ENCODE results near the gene PRPF6.
"Not testable (repeated sequence)": the region's sequence is repeated elsewhere in the genome, so short reads cannot be mapped to it uniquely, and the experiment has no call there.

Gene PRPF6

DNA sequence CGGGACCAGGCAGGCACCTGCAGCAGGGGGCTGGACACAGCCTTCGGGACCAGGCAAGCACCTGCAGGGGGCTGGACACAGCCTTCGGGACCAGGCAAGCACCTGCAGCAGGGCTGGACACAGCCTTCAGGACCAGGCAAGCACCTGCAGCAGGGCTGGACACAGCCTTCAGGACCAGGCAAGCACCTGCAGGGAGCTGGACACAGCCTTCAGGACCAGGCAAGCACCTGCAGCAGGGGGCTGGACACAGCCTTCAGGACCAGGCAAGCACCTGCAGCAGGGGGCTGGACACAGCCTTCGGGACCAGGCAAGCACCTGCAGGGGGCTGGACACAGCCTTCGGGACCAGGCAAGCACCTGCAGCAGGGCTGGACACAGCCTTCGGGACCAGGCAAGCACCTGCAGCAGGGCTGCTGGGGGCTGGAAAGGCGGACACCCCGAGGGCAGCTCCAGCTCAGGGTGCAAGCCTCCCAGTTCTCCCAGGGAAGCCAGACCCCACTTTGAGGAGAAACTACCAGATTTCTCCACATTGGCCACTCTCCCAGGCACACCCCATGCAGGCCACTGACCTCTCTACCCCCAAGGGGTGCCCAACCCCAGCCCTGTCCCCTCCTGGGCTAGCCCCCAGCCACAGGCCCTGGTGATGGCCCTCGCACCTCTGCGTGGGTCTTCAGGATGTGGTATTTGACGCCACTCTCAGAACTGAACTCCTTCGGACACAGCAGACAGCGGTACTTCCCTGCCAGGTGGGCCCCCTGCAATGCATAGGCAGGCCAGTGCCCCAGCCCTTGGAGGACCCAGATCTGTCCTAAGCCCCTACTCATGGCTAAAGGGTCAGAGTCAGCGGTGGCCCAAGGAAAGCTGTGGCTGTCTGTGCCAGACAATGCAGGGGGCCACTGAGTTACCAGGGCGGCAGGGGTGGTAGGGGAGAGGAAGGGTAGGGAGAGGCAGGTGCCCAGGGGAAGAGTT is 20.0 kb upstream of the PRPF6 start:
- DNase-seq (ENCODE audit: low read depth), result not testable (repeated sequence)

DNA sequence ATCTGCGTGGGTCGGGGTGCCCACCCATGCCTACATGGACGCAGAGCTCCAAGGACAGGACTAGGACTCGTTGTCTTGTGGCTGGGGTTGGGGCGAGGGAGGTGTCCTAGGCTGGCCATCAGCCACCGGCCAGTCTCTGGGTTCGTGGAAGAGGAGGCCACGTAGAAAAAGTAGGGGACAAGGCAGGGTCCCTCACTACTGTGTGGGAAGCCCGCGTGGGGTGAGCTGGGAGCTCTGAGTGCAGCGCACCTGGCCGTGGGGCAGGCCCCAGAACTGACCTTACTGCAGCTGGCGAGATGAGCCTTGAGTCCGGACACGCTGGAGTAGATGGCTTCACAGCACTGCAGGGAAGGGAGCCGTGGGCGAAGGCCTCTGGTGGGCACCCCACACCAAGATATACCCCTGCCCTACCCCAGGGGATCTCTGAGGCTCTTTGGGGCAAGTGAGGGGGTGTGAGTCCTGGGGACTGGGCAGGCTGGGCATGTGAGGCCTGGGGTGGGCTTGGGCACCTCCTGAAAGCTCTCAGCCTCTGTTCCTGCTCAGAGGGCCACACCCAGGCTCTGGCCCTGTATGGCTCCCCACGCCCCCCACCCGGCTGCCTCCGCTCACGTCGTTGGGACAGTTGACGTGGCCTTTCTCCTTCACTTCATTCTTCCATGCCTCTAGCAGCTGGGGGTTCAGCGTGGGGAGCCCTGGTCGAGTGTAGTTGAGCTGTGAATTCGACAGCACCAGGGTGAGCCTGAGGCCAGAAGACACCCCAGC is 19.1 kb upstream of the PRPF6 start:
- no peak for DNase-seq (ENCODE audit: low read depth)

DNA sequence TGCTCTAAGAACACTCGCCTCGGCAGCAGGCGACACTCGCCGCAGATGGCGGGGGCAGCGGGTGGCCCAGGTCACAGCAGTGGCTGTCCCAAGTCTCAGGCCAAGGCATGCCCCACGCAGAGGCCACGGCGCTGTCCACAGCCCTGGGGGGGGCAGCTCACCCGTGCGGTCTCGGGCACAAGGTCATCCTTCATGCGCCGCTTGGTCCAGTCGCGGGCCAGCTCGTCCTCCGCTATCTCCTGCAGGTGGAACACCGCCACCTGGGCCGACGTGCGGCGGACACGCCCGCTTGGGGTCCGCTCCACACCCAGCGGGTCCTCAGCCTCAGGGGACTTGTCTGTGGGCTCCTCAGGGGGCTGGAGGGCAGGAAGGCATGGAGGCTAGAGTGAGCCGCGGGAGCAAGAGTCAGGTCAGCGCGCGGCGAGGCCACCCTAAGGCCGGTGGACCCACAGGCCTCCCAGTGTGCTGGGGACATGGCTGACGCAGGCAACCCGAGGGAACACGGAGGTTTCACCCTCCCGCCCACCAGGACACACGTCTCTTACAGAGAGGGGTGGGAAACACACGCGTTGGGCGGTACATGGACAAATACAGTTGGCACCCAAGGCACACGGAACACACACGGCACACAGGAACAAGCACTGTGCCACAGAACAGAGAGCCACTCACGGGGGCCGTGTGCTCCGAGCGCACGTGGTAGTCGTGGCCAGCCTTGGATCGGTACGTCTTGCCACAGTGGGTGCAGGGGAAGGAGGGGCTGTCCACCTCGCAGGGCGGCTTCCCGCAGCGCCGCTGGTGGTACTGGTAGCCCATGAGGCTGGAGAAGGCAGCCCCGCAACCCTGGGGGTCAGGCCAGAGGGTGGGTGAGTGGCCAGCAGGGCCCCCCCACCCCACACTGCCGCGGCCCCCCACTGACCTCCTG is 18.2 kb upstream of the PRPF6 start:
- DNase-seq (ENCODE audit: low read depth), result no peak

DNA sequence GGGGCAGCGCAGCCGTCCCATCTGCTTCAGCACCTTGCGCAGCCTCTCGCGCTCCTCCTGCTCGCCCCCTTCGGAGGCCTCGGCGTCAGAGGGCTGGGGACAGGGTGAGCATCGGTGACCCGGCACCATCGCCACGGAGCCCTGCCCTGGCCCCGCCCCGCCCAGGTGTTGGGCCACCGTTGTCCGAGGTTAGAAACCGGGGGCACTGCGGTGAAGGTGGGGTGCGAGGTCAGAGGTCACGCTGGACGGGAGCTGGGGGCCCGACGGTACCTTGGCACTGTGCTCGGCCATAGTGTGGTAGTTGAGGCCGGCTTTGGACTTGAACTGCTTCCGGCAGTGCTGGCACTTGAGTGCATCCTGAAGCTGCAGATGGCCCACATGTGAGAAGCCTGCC is 17.6 kb upstream of the PRPF6 start:
- no peak for DNase-seq (ENCODE audit: low read depth)

DNA sequence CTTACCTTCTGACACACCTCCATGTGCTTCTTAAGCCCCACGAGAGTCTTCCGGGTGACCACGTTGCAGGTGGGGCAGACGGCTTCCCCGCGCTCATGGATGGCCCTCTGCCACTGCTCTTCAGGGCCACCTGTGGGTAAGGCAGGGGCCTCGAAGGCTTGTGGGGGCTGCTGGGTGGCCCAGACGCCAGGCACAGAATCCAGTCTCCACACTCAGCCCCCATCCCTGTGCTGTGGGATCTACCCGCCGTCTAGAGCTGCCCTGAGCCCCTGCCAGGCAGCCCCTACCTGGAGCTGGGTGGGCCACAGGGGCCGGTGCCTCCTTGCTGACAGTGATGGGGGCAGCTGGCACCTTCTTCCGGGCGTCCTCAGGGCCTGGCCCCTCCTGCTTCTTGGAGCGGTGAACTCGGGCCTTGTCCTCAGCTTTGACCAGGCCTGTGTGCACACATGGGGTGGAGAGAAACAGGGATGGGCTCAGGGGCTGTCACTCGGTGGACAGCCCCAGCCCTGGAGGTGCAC is 17.1 kb upstream of the PRPF6 start:
- DNase-seq (ENCODE audit: low read depth), result no peak

DNA sequence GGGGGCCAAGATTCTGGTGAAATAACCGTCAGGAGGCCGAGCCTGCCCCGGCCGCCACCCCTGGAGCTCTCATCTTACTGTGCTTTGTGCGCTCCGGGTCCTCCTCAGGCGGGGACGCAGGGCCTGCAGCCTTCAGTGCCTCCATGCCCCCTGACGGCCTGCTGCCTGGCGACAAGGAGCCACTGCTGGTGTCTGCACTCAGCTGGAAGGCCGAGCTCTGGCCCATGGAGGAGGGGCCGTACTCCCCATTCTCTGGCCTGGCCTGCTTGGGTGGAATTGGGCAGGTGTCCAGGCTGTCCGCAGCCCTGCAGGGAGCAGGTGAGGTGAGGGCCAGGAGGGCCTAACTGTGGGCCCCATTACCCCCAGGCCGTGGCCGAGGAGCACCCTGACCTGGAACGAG is 16.5 kb upstream of the PRPF6 start:
- no peak for DNase-seq (ENCODE audit: low read depth)

DNA sequence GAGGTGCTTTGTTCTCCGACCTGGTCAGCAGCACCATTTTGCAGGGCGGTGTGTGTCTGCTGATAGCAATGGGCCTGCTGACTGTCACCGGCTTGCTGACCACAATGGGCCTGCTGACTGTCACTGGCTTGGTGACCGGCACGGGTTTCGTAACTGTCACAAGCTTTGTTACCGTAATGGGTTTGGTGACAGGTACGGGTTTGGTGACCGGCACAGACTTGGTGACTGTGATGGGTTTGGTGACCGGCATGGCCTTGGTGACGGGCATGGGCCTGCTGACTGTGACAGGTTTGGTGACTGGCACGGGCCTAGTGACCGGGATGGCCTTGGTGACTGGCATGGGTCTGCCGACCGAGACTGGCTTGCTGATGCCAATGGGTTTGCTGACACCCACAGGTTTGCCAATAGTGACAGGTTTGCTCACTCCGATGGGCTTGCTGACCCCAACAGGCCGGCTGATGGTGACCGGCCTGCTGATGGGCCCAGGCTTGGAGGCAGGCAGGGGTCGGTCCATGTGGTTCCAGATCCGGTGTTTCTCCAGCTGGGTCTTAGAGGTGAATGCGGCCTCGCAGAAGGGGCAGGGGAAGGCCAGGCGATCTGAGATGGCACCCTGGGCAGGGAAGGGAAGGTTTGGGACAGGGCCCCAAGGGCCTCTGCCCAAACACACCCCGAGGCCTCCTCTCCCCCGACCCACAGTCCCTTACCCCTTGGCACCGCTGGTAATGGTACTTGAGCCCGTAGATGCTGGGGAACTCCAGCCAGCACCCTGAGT is 14.6 kb upstream of the PRPF6 start:
- no peak for DNase-seq (ENCODE audit: low read depth)

DNA sequence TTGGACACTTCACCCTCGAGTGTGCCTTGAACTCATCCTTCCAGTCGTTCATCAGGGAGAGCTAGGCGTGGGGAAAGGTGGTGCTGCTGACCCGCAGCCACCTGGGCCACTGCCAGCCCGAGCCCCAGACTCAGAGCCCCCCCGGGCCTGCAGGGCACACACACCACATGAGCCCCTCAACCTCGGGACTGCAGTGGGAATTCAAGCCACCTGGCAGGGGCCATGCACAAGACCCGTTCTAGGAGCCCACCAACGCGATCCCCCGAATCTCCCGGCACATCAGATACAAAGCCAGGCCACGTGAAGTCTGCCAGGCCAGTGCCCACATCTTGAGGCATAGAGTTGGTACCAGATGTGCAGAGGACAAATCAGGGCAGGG is 14.0 kb upstream of the PRPF6 start:
- DNase-seq (ENCODE audit: low read depth), result no peak

DNA sequence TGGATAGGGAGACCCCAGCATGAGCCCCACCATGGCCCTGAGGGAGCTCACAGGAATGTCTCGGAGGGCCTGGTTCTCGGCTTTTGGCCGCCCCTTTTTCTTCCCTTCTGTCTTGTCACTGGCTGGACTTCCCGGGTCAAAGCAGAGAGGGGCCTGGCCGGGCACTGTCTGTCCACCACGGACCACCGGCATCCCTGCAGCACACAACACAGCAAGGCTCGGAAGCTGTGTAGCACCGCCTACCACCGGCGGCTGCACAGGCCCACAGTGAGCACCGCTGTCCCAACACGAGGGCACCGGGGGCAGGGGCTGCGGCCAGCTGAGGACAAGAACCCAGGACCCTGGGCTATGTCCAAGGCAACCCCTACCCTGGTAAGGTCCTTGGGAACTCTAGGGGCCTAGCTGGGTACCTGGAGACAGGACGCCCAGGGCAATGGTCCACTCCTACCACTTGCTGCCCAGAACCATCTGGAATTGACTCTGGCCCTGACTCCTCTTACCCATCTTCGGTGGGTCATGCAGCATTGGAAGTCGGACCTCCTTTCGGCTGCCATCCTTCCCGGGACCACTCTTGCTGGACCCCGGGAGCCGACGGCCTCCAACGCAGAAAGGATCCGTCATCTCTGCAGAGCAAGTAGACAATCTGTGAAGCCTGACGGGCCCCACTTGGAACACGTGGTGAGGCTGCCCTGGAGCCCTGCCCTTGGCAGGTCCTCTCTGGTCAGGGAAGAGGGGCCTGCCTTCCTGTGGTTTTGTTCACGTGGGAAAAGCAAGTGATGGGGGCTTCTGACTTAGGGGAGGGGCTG is 13.4 kb upstream of the PRPF6 start:
- DNase-seq (ENCODE audit: low read depth), result no peak

DNA sequence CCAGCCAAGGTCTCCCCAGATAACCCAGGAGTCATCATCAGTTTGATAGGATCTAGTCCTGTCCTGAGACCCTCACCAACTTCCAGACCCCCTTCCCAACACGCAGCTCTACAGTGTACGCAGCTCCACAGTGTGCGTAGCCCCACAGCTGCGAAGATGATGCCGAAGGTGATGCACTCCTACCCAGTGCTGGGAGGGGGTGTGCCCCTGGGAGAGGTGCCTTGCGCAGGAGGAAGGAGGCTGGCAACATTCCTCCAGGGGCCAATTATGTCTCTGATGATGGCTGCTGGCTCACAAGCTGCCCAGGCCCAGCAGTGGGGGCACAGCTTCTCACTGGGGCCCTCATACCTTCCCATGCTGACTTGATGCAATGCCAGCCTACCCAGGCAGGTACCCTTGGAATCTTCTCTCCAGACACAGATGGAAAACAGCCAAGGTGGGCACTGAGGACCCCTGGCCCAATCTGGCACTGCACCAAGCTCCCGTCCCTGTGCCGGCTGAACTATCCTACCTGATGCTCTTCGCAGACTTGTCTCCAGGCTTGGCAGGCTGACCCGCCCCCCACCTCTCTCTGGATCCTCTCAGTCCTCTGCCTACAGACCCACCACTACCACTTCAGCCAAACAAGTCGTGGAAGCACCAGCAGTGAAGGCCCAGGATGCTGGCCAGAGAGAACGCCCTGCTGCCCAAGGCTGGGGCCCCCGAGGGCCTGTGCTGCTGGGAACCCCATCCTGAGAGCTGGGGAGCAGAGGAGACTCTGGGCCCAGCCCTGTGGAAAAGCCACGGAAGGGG is 12.6 kb upstream of the PRPF6 start:
- DNase-seq (ENCODE audit: low read depth), result no peak

DNA sequence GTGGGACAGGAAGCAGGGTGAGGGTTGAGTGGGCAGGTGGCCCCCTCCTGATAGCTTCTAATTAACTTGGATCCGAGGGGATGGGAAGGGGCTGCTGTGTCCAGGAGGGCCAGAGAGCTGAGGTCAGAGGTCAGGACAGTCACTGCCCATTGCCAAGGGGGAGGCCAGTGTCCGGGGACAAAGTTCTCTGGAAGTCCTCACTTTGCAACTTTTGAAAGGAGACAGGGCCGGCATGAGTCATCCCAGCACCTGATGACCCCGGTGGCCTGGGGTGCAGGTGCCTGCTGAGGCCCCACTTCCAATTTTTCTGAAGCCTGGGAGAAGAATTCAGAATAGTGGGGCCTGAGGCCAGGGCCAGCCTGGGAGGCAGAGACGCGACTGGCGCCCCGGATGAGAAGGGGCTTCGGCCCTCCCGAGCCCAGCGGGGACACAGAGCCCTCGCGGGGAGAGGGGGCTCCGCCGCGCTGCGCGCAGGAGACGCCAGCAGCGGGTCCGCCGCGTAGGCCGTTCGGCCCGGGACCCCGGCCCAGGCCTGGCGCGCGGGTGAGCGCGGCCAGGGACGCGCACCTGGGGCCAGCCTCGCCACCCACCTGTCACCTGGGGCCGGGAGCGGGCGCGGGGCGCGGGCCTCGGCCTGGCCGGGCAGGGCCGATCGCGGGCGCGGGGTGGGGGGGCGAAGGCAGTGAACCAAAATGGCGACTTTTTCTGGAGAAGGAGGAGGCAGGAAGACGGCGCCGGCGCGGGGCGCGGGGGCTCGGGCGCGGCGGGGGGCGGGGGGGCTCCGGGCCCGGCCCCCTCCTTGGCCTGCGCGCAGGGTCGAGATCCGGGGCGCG is 11.8 kb upstream of the PRPF6 start:
- DNase-seq (ENCODE audit: low read depth), result no peak

DNA sequence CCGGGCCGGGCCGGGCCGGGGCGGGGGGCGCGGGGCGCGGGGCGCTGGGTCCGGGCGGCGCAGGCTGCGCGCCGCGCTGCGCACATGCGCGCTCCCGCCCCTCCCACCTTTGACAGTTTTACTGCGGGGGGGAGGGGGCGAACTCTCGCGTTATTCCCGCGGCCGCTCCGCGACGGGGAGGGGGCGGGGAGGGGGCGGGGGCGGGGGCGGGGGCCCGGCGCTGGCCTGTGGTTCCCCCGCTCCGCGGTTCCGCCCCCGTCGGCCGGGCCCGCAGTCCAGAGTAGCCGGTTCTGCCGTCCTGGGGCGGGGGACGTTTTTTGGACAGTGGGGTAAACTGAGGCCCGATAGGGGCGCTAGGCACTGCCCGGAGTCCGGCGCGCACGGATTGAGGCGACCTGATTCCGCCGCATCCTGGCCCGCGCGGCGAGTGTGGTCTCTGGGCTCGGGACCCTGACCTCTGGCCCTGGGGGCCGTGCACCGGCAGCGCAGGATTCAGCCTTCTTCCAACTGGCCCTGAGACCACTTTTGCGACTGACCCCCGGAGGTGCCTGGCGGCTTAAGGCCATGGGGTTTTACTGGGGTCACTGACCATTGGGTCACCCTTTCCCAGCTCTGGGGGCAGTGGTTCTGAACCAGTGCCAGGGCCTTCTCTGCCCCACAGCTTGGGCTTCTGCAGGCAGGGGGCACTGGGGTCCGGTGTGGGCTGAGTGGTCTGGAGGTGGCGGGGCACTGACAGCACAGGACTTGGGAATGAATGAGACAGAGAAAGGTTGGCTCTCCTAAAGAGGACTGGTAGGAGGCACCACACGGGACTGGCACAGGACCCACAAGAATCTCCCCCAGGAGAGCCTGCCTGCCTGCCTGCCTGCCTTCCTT is 10.9 kb upstream of the PRPF6 start, which contains the start of gene ZNF512B:
TSS of gene ZNF512B (minus strand) at position 93 of the 876 bp plus-strand sequence. CDS start 1,980 bp downstream, outside the sequence.
- no peak for DNase-seq (ENCODE audit: low read depth)

DNA sequence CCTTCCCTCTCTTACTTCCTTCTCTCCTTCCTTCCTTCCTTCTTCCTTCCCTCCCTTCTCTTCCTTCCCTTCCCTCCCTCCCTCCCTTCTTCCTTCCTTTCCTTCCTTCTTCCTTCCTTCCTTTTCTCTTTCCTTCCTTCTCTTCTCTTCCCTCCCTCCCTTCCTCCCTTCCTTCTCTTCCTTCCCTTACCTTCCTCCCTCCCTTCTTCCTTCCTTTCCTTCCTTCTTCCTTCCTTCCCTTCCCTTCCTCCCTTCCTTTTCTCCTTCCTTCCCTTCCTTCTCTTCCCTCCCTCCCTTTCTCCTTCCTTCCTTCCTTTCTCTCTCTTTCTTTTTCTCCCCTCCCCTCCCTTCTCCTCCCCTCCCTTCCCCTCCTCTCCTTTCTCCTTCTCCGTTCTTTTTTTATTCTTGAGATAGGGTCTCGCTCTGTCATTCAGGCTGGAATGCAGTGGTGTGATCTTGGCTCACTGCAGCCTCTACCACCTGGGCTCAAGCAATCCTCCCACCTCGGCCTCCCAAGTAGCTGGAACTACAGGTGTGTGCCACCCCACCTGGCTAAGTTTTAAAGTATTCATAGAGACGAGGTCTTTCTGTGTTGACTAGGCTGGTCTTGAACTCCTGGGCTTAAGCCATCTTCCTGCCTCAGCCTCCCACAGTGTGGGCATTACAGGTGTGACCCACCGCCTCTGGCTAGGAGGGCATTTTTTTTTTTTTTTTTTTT is 10.1 kb upstream of the PRPF6 start:
- DNase-seq (ENCODE audit: low read depth), result no peak

DNA sequence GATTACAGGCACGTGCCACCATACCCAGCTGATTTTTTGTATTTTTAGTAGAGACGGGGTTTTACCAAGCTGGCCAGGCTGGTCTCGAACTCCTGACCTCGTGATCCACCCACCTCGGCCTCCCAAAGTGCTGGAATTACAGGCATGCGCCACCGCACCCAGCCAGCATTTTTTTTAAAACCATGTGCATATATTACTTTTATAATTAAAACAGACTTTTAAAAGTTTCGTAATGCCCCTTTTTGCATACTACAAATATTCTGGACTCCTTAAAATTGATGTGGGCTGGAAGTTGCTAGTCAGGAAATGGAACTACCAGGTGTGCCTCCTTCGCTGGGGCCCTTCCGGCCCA is 9.0 kb upstream of the PRPF6 start:
- not testable (repeated sequence) for DNase-seq (ENCODE audit: low read depth)

DNA sequence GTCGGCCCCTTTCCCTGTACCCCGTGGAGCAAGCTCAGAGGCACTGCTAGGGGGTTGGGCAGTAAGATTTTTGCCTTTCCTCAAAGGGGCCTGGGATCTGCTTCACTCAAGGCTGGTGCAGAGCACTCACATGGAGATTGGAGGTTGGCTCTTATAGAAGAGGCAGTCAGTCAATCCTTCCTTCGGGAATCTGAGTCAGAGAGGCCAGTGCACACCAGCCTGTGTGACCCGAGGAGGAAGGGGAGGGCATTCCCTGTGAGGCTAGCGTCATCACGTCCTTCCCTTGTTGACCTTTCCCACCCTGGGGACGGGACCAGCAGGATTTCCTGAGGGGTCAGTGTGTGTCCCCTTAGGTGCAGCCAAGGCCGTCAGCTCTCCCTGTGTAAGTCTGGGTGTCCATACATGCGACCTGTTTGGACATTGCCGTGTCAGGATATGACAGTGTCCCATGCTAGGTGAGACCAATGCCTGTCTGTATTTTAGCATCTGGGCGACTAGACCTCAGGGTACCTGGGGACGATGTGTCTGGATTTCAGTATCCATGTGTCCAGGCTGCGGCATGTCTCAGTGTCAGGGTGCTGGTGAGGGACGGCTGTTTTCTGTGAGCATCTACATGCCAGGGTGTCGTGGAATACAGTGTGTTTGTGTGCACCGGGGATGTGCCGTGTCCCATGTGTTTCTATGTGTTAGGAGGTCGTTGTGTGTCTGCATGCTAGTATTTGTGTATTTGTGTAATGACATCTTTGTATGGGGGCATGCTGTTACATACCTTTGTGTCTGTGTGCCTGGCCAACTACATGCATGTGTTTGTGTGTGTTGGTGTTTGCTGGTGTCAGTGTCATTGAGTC is 8.4 kb upstream of the PRPF6 start:
- no peak for DNase-seq (ENCODE audit: low read depth)

DNA sequence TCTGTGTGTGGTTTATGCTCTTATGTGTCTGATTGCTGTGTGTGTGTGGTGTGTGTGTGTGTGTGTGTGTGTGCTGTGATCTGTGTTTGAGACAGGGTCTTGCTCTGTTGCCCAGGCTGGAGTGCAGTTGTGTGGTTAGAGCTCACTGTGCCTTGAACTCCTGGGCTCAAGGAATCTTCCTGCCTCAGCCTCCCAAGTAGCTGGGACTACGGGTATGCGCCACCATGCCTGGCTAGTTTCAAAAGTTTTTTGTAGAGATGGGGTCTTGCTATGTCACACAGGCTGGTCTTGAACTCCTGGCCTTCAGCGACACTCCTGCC is 7.8 kb upstream of the PRPF6 start:
- no peak for DNase-seq (ENCODE audit: low read depth)
